HG03432 (cell line): ENCODE data around the gene NMD3.

Source experiments
- ATAC-seq: cut with Tn5 transposase; IDR thresholded peaks from one replicate; pipeline ENCODE4 v1.9.1; 2021; ENCODE audit warnings: mild to moderate bottlenecking, moderate library complexity; ENCODE audit not compliant: unreplicated experiment

The NMD3 gene

DNA sequence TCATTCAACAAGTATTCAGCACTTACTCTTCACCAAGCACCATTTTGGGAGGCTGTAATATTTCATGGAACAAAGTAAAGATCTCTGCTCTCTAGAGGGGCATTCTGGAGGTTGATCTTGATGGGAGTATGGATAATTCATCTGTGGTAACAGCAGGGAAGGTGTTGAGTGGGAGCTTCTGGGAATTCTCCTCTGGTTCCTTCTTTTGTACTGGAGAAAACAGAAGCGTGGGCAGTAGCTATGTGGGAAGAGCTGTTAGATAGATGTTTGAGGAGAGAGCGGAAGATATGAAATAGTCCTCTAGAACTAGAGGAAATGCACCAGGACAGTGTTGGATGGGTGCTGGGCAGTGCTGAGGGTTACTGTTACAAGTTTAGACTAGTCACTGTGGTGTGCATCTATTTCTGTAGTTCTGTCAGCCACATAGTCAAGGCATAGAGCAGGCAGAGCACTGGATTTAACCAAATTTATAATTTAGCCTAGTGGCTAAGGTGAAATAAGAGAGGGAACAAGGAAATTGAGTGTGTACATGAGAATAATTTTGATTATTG is 9.6 kb downstream of the NMD3 start:
- ATAC-seq = no peak

DNA sequence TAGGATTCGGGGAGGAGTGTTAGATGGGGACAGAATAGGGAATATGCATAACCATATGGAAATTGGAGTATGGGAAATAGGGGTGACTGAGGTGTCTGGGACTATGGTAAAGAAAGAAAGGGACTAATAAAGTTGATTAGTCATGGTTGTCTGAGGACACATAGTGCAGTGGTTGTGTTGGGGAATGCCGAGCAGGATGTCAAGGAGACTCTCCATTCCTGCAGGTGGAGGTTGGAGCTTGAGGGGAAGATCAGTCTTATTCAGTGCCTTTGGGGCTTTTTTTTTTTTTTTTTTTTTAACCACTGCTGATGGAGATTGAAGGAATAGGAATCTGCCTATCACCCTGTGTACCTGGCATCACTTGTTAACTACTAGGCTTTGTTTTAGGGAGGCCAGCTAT is 10.8 kb downstream of the NMD3 start:
- no peak for ATAC-seq

DNA sequence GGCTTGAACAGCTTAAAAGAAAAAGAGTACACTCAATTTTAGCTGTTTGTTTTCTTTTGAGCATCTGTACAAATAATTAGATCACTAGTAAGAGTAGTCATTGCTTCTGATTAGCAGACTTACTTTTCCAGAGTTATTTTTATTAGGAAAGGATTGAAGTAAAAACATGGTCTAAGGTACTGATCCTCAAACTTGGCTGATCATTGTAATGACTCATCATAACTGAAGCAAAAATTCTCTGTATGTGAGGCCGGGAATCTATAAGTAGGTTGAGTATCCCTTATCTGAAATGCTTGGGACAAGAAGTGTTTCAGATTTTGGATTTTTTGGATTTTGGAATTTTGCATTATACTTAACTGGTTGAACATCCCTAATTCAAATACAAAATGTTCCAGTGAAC is 12.4 kb downstream of the NMD3 start:
- no peak for ATAC-seq

DNA sequence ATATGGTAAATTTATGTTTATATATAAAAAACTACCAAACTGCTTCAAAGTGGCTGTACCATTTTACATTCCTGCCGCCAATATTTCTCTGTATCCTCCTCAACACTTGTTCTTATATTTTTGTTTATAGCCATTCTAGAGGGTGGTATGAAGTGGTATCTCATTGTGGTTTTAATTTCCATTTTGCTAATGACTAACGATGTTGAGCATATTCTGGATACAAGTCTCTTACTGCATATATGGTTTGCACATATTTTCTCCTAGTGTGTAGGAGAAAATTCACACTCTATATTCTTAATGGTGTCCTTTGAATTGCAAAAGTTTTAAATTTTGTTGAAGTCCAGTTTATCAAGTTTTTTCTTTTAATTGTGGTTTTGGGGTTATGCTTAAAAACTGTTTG is 15.1 kb downstream of the NMD3 start:
- no peak for ATAC-seq

DNA sequence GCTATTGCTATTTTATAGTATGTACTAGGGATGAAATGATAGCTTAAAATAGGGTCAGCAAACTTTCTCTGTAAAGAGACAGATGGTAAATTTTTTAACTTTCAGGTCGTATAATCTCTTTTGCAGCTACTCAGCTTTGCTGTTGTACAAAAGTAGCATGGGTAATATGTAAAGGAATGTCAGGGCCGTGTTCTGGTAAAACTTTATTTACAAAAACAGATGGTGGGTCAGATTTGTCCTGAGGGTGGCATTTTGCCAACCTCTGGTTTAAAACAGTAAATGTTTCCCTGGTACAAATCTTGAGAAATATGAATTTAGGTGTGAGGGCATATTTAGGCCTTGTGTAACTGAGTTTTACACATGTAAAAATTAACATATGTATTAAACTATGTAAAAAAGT is 18.6 kb downstream of the NMD3 start:
- ATAC-seq = no peak

DNA sequence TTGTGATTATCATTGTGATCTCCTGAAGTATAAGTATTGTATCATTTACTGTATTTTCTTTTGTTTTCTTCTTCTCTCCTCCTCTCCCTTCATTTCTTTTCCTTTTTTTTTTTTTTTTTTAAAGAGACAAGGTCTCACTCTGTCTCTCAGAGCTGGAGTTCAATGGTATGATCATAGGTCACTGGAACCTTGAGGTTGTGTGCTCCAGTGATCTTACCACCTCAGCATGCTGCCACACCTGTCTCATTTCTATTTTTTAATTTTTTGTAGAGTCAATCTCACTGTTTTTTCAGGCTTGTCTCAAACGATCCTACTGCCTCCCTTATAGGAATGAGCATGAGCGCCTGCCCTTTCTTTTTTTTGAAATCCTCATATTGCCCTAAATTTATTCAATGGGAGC is 23.4 kb downstream of the NMD3 start:
- no peak for ATAC-seq

DNA sequence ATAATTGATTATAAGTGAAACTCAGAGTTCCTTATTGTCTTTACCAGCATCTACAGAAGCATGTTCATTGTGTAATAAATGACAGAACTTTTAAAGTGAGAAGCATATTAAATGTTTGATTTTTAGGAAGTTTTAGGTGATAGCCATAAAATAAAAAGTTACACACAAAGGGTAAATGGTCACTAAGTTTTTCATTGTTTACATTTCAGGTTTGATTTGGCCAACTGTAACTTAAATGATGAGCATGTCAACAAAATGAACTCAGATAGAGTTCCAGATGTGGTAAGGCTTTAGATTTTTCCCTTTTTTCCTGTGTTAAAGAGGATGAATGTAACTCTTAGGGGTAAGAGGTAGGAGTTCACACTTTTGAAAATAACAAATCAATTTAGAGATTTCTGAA is 25.9 kb downstream of the NMD3 start:
- ATAC-seq = no peak

DNA sequence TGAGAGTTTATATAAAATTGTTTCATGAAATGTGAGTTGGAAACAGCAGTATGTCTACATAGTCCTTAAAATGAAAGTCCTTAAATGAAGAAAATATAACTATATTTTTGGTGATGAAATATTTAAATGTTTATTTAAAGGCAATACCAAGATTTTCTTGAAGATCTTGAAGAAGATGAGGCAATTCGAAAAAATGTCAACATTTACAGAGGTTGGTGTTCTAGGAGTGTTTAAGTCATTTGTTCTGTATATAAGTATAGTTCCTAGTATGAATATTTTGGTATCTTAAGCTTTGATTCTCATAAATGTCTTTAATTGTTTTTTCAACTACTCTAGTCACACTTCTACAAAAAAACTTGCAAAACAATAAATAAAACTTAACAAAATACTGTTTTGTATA is 29.0 kb downstream of the NMD3 start:
- no peak for ATAC-seq

DNA sequence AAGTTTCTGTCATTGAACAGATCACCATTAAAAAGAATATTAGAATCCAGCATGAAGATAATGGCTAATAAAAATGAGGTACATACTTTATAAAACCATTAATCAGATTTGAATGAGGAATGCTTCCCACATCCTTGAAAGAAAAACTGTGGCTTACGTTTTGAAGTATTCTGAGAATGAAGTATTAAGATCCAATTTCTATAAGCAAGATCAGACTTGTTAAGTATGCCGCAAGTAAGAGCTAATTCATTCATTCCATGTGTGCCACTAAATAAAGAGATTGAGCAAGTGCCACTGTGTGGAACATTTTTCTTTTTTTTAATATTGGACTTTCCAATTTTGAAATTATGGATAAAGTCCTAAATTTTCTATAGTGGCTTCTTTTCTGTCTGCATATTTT is 30.6 kb downstream of the NMD3 start:
- ATAC-seq = no peak

DNA sequence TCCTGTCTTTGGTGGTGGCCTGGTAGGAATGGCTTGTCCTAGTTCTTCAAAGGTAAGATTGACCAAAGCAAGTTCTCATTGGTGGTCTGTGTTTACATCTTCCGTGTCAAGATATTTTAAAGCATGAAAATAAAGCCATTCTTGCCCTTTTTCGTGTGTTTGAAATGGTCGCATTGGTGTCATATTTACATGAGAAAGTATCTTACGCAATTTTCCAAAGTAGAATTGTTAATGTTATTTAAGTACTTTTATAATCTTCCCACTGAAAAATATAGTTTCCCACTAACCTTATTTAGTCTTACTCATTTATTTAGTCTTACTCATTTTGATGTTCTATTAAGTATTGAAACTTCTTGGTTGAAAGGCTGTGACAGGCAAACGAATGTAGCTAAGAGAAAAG is 31.0 kb downstream of the NMD3 start:
- ATAC-seq = no peak

DNA sequence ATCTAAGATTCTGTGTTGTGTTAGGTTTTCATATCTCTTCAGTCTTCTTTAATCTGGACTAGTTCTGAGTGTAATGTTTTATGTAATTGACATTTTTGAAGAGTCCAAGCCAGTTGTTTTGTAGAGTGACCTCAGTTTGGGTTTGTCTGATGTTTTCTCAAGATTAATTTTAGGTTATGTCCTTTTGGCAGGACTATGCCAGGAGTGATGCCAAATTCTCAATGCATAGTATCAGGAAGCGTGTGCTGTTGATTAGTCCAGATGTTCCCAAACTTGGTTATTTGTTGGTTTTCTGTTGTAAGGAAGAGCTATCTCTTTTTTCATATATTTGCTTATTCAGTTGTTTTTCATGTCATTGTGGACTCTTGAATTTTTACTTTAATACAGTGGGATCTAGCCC is 32.6 kb downstream of the NMD3 start:
- no peak for ATAC-seq

DNA sequence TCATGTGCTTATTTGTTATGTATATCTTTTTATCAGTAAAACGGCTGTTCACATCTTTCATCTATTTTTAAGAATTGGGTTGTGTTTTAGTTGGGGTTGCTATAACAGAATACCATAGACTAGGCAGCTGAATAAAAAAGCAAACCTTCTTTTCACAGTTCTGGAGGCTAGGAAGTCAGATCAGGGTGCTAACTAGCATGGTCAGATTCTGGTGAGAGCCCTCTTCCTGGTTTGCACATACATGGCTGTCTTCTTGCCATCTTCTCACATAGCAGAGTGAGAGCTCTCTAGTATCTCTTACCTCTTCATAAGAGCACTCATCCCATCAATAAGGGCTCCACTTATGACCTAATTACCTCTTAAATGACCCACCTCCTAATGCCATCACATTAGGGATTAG is 33.8 kb downstream of the NMD3 start:
- no peak for ATAC-seq

DNA sequence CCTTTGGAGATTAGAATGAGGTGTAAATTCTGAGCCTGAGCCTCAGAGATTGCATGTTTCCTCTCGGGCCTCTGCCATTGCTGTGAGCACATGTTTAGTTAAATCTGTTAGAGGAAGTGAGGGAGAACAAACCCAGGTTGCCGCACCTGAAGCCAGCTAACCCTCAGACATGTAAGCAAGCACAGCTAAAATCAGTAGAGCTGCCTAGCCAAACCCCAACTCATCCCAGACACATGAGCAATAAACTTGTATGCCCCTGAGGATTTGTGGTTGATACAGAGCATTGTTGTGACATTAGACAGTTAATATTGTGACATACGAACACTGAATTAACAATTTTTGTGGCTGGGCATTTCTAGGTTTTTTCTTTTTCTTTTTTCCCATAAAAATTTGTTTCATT is 41.9 kb downstream of the NMD3 start:
- no peak for ATAC-seq

DNA sequence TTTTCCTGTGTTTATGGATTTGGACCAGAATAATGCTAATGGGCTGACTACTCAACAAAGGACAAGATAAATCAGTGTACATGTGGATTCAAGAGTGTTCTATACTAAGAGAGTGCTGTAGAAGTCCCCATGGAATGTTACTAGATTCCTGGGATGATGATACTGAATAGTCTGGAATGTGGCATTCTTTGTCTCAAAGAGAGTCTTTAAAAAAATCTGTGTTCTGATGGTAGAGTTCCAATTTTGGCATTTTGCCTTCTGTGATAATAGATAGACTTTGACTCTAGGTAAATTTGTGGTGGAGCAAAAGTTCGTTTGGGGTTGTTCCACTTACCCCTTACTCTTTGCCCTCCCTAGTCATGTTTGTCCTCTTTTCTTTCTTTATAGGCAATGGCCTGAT is 43.7 kb downstream of the NMD3 start:
- no peak for ATAC-seq

DNA sequence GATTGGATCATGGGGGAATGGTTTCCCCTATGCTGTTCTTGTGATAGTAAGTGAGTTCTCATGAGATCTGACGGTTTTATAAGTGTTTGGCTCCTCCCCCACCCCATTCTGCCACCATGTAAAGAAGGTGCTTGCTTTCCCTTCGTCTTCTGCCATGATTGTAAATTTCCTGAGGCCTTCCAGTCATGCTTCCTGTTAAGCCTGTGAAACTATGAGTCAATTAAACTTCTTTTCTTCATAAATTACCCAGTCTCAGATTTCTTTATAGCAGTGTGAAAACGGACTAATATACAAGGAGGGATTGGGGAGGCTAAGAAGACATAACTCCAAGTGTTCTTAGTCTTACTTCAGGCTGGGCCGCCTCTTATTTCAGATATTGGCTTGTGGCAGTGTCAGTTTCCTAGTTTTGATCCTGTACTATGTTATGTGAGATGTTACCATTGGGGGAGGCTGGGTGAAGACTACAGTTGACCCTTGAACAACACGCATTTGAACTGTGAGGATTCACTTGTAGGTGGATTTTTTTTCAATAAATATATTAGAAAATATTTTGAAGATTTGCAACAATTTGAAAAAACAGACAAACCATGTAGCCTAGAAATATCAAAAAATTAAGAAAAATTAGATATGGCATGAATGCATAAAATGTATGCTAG is 44.9 kb downstream of the NMD3 start:
- ATAC-seq = no peak

DNA sequence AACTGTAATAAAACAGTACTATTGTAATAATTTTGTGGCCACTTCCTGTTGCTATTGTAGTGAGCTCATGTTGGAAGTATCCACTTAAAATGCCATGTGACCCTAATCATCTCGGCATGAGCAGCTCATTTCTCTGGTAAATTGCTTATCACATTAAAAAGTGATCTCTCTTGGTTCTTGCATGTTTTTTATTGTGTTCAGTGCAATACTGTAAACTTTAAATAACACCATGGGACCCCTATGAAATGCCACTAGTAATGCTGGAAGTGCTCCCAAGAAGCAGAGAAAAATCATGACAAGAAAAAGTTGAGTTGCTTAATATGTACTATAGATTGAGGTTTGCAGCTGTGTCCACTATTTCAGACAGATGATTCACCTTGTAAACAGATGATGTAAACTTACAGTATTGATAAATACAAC is 45.6 kb downstream of the NMD3 start:
- ATAC-seq = no peak

DNA sequence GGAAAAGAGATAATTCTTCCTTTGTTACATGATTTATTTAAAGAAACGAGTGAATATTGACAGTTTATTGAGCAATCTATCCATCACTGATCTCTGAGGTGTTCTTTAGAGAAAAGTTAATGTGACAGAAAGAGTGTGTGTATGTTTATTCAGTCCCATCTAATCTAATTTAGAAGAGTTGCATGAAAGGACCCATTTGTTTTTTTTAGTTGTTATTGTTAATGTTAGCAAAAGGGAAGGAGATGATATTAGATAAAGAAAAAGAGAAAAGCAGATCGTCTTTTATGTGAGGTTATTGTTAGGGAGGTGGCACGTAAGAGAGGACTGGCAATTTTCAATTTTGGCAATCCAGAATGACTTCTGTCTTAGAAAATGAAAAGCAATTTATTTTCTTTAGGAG is 46.5 kb downstream of the NMD3 start:
- ATAC-seq = no peak

DNA sequence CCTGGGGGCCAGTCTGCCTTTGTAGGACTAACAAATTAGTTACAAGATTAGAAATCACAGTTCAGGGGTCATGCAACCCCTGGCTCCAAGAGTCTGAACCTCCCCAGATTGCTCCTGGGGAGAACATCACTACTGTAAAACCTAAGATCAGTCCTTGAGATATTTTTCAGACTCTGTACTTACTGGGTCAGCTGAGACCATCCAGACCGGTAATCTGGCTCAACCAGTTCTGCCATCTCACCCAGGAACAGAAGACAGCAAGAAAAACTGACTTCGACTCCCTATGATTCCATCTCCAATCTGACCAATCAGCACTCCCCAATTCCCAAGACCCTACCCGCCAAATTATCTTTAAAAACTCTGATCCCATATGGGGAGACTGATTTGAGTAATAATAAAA is 47.5 kb downstream of the NMD3 start:
- no peak for ATAC-seq

DNA sequence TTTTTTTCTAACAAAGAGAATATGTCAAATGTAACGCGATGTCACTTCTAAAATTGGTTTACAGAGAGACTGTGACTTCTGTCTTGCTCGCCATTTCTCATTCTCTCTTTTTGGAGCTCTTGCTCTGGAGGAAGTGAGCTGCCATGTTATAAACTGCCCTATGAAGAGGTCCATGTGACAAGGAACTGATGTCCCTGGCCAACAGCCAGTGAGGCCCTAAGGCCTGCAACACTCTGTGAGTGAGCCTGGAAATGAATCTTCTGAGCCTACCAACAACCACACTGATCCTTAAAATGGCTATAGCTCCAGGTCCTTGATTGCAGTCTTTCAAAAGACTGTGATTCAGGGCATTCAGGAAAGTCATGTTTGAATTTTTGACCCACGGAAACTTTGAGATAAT is 49.9 kb downstream of the NMD3 start:
- no peak for ATAC-seq

DNA sequence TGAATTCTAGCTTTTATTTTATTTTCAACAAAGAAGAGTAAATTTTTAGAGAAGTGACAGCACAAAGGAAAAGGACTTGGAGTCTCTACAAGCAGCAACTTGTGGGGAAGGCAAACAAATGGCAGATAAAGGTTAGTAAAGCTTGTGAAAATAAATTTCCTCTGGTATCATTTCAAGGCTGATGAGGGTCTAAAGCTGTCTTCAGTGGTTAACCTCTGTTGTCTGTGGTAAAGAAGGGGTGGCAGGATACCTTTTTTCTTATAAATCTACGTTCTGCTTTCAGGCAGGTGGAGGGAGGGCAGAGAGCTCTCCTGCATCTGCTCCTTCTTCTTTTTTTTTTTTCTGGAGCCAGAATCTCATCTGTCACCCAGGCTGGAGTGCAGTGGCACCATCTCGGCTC is 50.5 kb downstream of the NMD3 start:
- no peak for ATAC-seq

DNA sequence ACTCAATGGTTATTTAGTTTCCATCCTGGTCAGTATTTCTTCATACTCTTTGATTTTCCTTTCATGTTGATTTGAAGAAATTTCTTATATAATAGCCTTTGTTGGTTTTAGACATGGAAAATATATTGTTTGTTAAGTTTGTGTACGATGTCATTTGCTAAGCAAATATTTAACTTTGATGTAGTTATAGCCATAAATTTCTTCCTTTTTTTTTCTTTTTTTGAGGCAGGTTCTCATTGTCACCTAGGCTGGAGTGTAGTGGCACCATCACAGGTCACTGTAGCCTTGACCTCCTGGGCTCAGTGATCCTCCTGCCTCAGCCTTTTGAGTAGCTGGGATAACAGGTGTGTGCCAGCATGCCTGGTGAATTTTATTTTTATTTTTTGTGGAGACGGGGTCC is 51.4 kb downstream of the NMD3 start:
- ATAC-seq = no peak

DNA sequence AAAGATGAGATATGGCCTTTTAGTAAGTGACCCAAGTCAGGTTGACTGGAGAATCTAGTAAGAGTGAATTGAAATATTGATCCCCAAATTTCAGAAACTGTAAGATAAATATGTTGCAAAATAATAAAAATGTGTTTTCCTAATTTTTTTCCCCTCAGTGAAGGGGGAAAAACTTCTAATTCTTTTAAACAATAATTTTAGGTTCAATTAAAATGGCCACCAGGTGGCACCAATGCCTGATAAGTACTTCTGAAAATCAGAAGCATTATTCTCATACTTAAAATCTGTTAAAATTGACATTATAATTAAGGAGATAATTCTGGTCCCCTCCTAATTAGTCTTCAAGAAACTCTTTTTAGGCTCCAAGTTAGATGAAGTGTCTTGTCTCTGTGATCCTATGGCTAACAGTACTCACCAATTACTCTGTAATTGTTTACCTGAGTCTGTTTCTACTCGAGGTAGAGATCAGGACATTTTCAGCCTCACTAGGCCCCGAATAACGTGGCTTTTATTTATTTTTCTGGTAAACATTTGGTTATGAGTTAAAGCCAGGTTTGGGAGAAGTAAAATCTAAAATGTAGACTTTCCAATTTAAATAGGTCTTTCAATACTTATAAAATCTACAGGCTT is 52.6 kb downstream of the NMD3 start:
- ATAC-seq = no peak
